ENCODE data around the gene SIAH2.
"Not testable (repeated sequence)": the region's sequence is repeated elsewhere in the genome, so short reads cannot be mapped to it uniquely, and the experiment has no call there.

SIAH2 gene

DNA sequence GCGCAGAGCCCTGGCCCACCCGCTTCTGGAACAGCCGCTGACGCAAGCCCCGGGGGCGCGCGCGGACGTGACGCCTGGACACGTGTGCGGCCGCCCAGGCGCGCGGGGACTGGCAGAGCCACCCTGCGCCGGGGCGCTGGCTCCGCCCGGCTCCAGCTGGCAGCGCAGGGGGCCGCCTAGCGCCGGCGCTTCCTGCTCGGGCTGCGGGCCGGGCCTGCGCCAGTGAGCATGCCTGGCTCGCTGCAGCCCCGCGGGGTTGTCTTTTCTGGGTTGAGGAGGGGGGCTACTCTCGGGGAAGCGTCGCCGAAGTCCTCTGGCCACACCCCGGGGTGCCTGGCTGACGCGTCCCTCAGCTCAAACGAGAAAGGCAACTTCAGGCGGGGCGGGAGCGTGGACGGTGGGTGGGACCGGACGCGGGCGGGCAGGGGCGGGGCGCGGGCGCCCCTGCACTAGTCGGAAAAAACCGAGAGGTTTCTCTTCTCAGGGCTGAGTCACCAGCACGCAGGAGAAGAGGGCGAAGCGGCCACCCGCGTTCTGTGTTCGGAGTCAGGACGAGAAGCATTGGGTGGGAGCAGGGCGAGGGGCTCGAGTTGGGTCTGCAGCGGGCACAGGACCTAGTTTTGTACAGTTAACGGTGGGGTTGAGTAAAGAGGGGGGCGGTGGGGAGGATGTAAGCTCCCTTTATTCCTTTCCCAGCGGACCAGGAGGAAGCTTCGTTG is at the start of gene SIAH2:
Gene SIAH2 (minus strand): TSS at position 48 of the 719 bp plus-strand sequence. CDS start 320 bp downstream, outside the sequence.
- DNase-seq: peak; percentile 92 to 95 (median 94)

DNA sequence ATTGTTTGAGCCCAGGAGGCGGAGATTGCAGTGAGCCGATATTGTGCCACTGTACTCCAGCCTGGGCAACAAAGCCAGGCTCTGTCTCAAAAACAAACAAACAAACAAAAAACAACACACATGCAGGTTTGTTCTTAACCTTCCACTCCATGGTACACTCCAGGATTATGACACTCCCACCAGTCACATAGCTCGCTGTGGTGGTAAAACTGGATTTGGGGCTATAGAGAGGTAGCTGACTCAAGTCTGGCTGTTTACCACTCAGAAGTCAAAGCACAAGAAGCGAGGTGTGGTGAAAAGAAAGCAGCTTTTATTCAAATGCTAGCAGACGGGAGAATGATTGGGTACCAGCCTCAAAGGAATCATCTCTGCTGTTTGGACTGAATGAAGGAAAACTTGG is 49.0 kb upstream of the SIAH2 start:
- DNase-seq: no peak

DNA sequence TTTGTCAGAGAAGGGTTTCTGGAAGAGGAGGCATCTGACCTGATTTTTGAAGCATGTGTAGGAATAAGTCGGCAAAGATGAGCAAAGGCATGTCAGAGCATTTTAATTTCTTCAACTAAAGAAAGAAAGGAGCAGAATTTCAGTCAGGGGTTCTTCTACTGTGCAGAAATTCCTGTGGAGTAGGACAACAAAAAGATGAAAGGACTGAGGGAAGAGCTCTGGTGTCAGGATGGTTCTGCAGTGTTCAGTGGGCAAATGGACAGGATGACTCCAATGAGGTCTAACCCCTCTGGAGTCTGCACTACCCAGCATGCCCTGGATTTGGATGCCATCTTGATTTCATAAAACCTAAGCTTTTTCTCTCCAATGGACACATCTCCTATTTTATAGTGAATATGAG is 47.7 kb upstream of the SIAH2 start:
- DNase-seq: no peak

DNA sequence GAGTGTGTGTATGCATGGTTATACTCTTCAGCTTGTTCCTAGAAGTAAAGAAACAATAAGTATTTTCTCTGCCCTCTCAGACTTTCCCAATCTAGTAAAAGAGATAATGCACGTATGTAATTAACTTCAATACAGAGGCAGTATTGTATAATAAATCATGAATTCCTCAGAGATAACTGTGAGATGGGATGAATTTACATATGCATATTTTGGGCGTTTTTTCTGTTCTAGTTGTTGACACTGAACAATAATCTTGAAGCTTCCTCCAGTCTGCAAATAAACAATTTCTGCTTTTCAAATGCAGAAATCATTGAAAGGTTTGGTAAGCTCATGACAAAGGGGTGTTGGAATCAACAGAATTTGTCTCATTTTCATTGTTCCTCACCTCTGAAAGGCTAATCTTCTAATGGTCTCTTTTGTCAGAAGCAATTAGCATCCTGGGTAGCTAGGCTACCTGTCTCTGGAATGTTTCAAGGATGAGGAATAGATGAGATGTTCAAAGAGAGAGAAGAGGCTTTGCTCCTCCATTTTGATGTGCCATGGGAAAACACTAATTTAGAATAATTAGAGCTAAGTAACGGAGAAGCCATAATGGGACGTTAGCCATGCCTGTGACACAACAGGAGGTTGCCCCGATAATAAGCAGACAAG is 43.3 kb upstream of the SIAH2 start:
- no peak for DNase-seq

GRCh38 chr3:150805354-150805753 is 42.4 kb upstream of the SIAH2 start:
- no peak for DNase-seq

GRCh38 chr3:150803440-150803985 is 40.5 kb upstream of the SIAH2 start:
- DNase-seq: no peak

DNA sequence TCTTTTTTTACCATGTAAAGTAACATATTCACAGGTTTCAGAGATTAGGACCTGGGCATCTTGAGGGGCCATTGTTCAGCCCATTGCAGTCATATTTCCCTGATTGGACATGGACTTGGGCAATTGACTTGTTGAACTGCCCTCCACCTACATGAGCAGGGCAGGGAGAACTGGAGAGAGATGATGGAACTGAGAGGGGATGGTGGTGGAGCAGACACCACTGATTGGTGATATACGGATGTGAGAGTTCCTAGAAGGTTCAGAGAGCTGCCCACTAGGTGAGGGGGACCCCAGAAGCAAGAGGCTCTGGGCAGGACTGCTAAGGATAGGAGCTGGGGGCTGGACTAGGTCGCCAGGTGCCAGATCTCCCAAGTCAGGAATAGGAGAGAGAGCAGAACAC is 37.8 kb upstream of the SIAH2 start:
- DNase-seq: no peak

GRCh38 chr3:150798122-150798618 is 35.2 kb upstream of the SIAH2 start:
- DNase-seq: no peak

- no peak for DNase-seq
Observed at GRCh38 chr3:150797155-150797554, 34.2 kb upstream of the SIAH2 start.

DNA sequence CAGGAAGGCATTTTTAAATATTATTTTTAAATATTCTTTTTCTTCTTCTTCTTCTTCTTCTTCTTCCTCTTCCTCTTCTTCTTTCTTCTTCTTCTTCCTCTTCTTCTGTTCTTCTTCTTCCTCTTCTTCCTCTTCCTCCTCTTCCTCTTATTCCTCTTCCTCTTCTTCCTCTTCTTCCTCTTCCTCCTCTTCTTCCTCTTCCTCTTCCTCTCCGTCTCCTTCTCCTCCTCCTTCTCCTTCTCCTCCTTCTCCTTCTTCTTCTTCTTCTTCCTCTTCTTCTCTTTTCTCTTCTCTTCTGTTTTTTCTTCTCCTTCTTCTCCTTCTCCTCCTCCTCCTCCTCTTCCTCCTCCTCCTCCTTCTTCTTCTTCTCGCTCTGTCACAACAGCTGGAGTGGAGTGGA is 33.6 kb upstream of the SIAH2 start:
- not testable (repeated sequence) for DNase-seq

DNA sequence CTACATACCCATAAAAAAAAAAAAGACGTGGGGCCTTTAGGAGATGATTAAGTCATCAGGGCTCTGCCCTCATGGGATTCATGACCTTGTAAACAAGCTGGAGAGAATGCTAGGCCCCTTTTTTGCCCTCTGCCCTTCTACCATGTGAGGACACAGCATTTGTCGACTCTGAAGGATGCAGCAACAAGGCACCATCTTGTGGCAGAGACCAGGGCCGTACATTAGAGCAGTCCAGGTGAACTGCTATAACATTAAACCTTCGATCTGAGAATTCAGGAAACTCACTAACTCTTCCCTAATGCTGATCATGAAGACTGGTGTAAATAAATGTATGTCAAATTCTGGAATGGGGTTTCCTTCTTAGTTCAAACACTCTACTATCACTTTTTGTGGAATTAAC is 30.7 kb upstream of the SIAH2 start:
- DNase-seq: no peak

GRCh38 chr3:150790629-150791028 is 27.7 kb upstream of the SIAH2 start:
- DNase-seq: no peak

- DNase-seq: no peak
Observed at GRCh38 chr3:150789451-150789850, 26.5 kb upstream of the SIAH2 start.

GRCh38 chr3:150787741-150788370 is 24.9 kb upstream of the SIAH2 start:
- peak; percentile 35 to 64 (median 59) for DNase-seq

DNA sequence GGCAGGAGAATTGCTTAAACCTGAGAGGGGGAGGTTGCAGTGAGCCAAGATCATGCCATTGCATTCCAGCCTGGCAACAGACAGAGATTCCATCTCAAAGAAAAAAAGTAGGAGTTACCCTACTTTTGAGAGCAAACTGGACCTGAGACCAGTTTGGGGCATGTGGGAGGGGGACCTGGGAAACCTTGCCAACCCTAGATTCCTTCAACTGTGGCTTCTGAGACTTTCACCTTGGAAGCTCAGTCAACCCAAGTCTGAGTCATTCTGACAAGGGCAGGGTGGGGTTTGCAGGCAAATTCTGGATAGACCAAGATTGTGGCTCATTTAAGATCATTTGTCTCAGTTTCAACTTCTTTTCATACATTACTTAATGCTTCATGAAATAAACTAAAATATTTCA is 23.8 kb upstream of the SIAH2 start:
- DNase-seq: no peak

DNA sequence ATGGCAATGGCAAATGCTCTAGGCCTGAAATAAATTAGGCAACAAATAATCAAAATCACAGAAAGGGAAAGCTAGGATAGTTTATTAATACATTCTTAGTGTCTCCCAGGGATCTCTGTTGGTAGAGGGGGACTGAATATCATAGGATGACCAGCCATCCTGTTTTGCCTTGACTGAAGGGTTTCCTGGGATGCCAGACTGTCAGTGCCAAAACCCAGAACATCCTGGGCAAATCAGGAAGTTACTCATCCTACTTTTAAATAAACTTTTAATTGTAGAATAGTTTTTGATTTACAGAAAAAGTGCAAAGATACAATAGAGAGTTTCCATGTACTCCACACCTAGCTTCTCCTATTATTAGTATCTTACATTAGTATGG is 21.8 kb upstream of the SIAH2 start:
- DNase-seq: no peak

- no peak for DNase-seq
Observed at GRCh38 chr3:150783920-150784746, 21.2 kb upstream of the SIAH2 start.

DNA sequence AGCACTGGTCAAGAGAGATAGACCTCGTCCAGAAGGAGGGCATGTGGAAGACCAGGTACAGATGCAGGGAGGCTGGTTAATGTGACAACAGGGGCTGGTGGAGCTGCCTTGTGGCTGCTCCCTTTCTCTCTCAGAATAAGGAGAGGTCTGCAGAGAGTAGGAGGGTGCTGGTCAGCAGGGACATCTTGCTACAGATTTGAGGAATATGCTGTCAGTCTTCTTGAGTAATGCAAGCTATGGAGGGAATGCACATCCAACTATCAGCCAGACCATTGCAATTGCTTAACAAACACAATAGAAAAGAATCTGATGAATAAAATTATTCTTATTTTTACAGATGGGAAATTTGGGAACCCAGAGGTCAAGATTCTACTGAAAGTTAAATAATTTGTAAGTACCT is 20.3 kb upstream of the SIAH2 start:
- no peak for DNase-seq

DNA sequence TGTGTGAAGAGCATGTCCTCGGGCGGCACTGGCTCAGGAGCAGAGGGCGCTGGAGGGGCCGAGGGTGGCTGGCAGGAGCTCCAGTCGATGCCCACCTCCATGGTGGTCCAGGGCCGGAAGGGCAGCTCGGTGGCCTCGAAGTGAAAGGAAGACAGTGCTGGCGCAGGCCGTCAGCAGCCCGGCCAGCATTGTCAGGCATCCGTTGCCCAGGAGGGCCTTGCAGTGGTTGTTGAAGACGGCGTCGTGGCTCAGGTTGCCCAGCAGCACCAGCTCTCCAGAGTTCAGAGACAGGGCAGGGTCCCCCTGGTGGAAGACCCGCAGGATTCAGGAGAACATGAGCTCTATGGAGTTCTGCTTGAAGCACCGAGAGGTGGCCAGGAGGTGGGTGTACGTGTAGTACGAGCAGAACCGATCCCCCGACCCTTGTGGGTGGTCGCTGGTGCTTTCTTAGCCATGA is 16.5 kb upstream of the SIAH2 start:
- no peak for DNase-seq

DNA sequence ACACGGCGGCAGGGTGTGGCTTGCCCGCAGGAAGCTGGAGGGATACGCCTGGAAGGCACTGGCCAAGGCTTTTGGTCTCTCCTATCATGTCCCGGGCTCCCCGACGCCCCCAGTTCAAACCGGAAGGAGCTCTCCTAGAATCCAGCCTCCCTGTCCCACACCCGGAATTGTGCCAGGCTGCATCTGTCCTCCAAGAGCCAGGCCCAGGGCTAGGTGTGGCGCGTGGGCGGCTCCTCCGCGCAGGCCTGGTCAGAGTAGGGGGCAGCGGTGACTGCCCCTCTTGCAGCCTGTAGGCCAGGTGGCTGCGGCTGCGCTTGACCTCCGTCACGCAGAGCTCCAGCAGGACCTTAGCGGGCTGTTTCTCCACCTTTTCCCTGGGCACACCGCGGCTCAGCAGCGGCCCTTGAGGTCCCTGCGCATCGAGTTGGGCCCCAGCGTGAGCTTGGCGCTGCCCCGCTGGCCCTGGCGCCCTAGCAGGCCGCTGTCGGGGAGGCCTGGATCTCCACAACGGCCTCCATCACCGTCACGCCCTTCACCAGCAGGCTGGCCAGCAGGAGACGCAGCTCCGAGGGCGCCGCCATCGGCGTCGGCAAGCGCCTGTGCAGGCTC is 15.9 kb upstream of the SIAH2 start:
- DNase-seq: no peak

DNA sequence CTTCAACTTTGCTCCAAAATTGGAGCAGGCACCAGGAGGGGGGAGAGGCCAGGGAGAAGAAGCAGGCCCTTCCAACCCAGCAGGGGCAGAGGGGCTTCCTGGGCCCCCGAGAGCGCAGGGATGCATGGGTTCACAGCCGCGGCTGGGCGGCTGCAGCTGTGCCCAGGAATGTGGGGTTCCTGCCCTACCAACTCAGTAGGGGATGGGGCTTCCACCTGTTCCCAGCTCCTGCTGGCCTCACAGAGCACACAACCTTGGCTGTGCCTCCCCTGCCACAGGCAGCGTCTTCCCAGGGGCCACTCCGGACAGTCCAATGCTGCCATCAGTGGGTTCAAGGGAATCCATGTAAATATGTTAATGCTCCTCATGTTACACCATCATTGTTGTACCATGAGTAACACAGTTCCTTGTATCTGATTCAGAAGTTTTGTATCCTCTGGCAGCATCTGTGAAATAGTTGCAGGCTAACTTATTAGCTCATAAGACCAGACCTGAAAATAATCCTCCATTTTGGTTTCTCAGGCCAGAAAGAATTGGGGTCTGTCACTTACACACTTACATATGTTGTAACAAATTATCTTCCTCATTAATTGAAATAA is 12.1 kb upstream of the SIAH2 start:
- no peak for DNase-seq

Data from stimulated activated naive CD4-positive, alpha-beta T cell (primary cell).